Sigmoid colon (tissue), 7 donors: Measurements from ENCODE around the gene CUEDC1. TPM values are rescaled to one million over a fixed set of nuclear protein-coding genes. Genes with fewer than 3 reads are reported as not detected.

ENCODE experiments used
- DNase-seq: peaks from one replicate; pipeline ENCODE4 v3.0.0-alpha.2; 2019
- H3K27ac ChIP-seq, 4 donors: fragments of 200-600 bp; sonication (generic); one replicate each; pipeline ENCODE4 v1.5.1; 2016 to 2019; ENCODE audit warnings: mild to moderate bottlenecking in 1 of 4
- H3K27me3 ChIP-seq, 3 donors: fragments of 200-600 bp; sonication (generic); one replicate each; pipeline ENCODE4 v1.5.1; 2019; ENCODE audit warnings: mild to moderate bottlenecking in 1 of 3
- H3K36me3 ChIP-seq, 4 donors: fragments of 200-600 bp; sonication (generic); one replicate each; pipeline ENCODE4 v1.5.1; 2016 to 2019
- H3K4me1 ChIP-seq, 4 donors: fragments of 200-600 bp; sonication (generic); one replicate each; pipeline ENCODE4 v1.5.1; 2017 to 2019
- H3K4me3 ChIP-seq, 4 donors: fragments of 200-600 bp; sonication (generic); one replicate each; pipeline ENCODE4 v1.5.1; 2017 to 2019; ENCODE audit warnings: mild to moderate bottlenecking in 2 of 4, moderate library complexity in 1 of 4
- H3K9me3 ChIP-seq, 4 donors: fragments of 200-600 bp in 3 of 4; sonication (generic) in 3 of 4; one replicate each; pipeline versions ENCODE4 v1.5.1 to v1.6.1; 2013 to 2019
- CTCF ChIP-seq, 4 experiments: fragments of 450-650 bp in 3 of 4; fragments of 200-600 bp in 1 of 4; IDR thresholded peaks; one replicate each; pipeline ENCODE4 v1.5.1; 2016 to 2019; ENCODE audit warnings: antibody characterized with exemption in 4 of 4, mild to moderate bottlenecking in 3 of 4, moderate library complexity in 2 of 4
- EP300 ChIP-seq, 4 donors: sonication (generic); formaldehyde crosslinking; IDR thresholded peaks; one replicate each; pipeline ENCODE4 v1.6.1; 2017; ENCODE audit warnings: antibody characterized with exemption in 4 of 4
- POLR2A ChIP-seq, 2 donors: fragments of 450-650 bp; IDR thresholded peaks; one replicate each; pipeline ENCODE4 v1.6.1; 2016; ENCODE audit warnings: antibody characterized with exemption in 2 of 2, mild to moderate bottlenecking in 2 of 2, moderate library complexity in 2 of 2
- POLR2AphosphoS5 ChIP-seq, 4 donors: sonication (generic); formaldehyde crosslinking; IDR thresholded peaks; one replicate each; pipeline ENCODE4 v1.6.1; 2017; ENCODE audit warnings: antibody characterized with exemption in 4 of 4
- WGBS, 2 donors: extraction: QIAGEN DNeasy Blood & Tissue Kit; methylation state at CpG; one replicate each; pipeline ENCODE4 v1.1.7; 2013; 5-methylcytosine and 5-hydroxymethylcytosine counted together
- intact Hi-C: fragments of 100-400 bp; cut with DNase I; formaldehyde crosslinking; loops from one replicate; pipeline ENCODE4 v1.15.1; 2023
- polyA plus RNA-seq, 3 donors: library from polyadenylated mRNA; stranded (reverse); fragments of 200-250 nt; gene quantifications; one replicate each; pipeline ENCODE4 v1.2.3, GENCODE V29; 2013
- small RNA-seq, 3 donors: library from RNA; depleted of rRNA; stranded (forward); fragments of <200 nt; gene quantifications; one replicate each; pipeline ENCODE3, GENCODE V24; 2016
- total RNA-seq, 4 donors: library from RNA; depleted of rRNA; stranded (reverse); fragments of >200 nt; gene quantifications; one replicate each; pipeline ENCODE4 v1.1.0, GENCODE V29; 2016
- donor health status: healthy with polysubstance abuse.
- donor health status: Bipolar disorder and iron deficiency.
- donor health status: healthy.

CUEDC1 gene
- total and polyA plus RNA-seq, 7 donors, result 3.0 to 64.0 (median 29.5) TPM

- peaks cover 0 to 19% (median 16%) of the 10 kb centered on the region in 4 donors for H3K4me1 ChIP-seq
- 54 to 66% methylated on average over 8 of the region's 8 CpGs for WGBS, 2 donors
- H3K4me3 ChIP-seq, result peak overlapping the region in 2 of 4 donors; percentile 30 to 33
- no peaks in the 10 kb centered on the region for H3K36me3 ChIP-seq
- no peaks in the 10 kb centered on the region for H3K27me3 ChIP-seq
- peak overlapping the region in 1 of 4 donors; percentile 75 for H3K27ac ChIP-seq
- DNase-seq, result no peak
- TF ChIP-seq EP300 (IDR thresholded peaks at IDR 0.05), result no peak
- no peak for TF ChIP-seq POLR2A (IDR thresholded peaks at IDR 0.05)
- no peak for TF ChIP-seq POLR2AphosphoS5 (IDR thresholded peaks at IDR 0.05)
- no peak for TF ChIP-seq CTCF (IDR thresholded peaks at IDR 0.05)
- intact Hi-C loops, result no loop called here
- H3K9me3 ChIP-seq, result no peaks in the 10 kb centered on the region
These were observed 143.5 kb downstream of the CUEDC1 start for GRCh38 chr17:57811638-57812280.

Small RNAs within 50 kb of the gene (small RNA-seq; reads per million reads assigned to genes)
- gene AC015813.4, result 0 reads per million in 3 donors

Other genes starting within 250 kb of the CUEDC1 start
- not detected for gene CCDC182, start 210.1 kb downstream of the CUEDC1 start, total RNA-seq
- gene CCDC182, start 210.1 kb downstream of the CUEDC1 start, polyA plus RNA-seq, result not detected
- gene MRPS23, start 105.4 kb downstream of the CUEDC1 start, total RNA-seq, result 10 to 100 TPM in 3 of 4 donors, 1 to 10 TPM in 1; 9.5 to 15.1 (median 13.3) TPM
- gene MRPS23, start 105.4 kb downstream of the CUEDC1 start, polyA plus RNA-seq, result 10 to 100 TPM; 16.6 to 43.9 (median 17.4) TPM
- gene VEZF1, start 32.8 kb upstream of the CUEDC1 start, total RNA-seq, result 100 to 1,000 TPM in 3 of 4 donors, 10 to 100 TPM in 1; 99.8 to 120 (median 105) TPM
- 10 to 100 TPM; 17.8 to 24.8 (median 21.0) TPM for gene VEZF1, start 32.8 kb upstream of the CUEDC1 start, polyA plus RNA-seq
- 100 to 1,000 TPM; 138 to 214 (median 151) TPM for gene SRSF1, start 51.8 kb upstream of the CUEDC1 start, total RNA-seq
- gene SRSF1, start 51.8 kb upstream of the CUEDC1 start, polyA plus RNA-seq, result 100 to 1,000 TPM in 1 of 3 donors, 10 to 100 TPM in 2; 90.6 to 125 (median 93.7) TPM
- 10 to 100 TPM; 19.4 to 28.9 (median 22.8) TPM for gene DYNLL2, start 128.0 kb upstream of the CUEDC1 start, total RNA-seq
- 10 to 100 TPM; 26.4 to 44.9 (median 32.1) TPM for gene DYNLL2, start 128.0 kb upstream of the CUEDC1 start, polyA plus RNA-seq
- gene OR4D1, start 193.0 kb upstream of the CUEDC1 start, total RNA-seq, result not detected
- gene OR4D1, start 193.0 kb upstream of the CUEDC1 start, polyA plus RNA-seq, result under 1 TPM in 1 of 3 donors, not detected in 2; 0.07 TPM
- gene OR4D2, start 211.6 kb upstream of the CUEDC1 start, total RNA-seq, result not detected
- not detected for gene OR4D2, start 211.6 kb upstream of the CUEDC1 start, polyA plus RNA-seq
- not detected for gene EPX, start 237.3 kb upstream of the CUEDC1 start, total RNA-seq
- under 1 TPM in 1 of 3 donors, not detected in 2; 0.03 TPM for gene EPX, start 237.3 kb upstream of the CUEDC1 start, polyA plus RNA-seq